ENCODE measurements around the gene LDAH.
"Not testable (repeated sequence)": the region's sequence is repeated elsewhere in the genome, so short reads cannot be mapped to it uniquely, and the experiment has no call there.

The LDAH gene

DNA sequence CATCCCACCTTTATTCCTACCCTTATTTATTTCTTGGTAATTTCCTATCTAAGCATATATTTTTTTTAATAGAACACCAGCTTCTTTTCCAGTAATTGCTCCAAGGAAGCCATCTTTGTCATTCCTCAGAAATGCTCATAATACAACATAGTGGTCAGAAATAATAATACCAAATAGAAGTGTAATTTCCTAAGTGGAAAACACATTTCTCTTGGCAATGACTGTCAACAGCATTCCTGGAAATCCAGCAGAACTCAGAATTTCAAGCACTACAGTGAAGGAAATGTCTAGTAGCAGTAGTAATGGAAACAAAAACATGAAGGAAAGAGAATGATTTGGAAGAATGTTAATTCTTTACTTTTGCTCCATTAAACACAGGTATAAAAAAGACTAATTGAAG lies 99.4 kb downstream of the LDAH start:
- DNase-seq (ENCODE audit: low read depth in 2 of 2): no peak

GRCh38 chr2:20722592-20723240 lies 100.2 kb downstream of the LDAH start:
- no peak for DNase-seq (ENCODE audit: low read depth in 2 of 2)

DNA sequence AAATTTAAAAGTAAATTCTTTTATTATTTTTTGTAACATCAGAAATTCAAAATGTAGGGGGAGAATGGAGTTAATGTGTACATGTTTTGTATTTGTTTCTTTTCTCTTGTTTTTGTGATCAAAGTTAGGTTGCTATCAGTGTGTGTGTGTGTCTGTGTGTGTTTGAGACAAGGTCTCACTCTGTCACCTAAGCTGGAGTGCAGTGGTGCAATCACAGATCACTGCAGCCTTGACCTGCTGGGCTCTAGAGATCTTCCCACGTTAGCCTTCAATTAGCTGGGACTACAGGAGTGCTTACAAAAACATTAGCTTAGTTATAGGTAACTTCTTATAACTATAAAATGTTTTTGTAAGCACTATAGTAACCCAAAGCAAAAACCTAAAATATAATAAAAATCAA lies 105.3 kb downstream of the LDAH start:
- no peak for DNase-seq (ENCODE audit: low read depth in 2 of 2)

- not testable (repeated sequence) for DNase-seq (ENCODE audit: low read depth in 2 of 2)
Measured at GRCh38 chr2:20716164-20716563, 106.7 kb downstream of the LDAH start.

- DNase-seq (ENCODE audit: low read depth in 2 of 2): not testable (repeated sequence)
Measured at GRCh38 chr2:20714412-20714811, 108.5 kb downstream of the LDAH start.

GRCh38 chr2:20713585-20713984 lies 109.3 kb downstream of the LDAH start:
- DNase-seq (ENCODE audit: low read depth in 2 of 2): not testable (repeated sequence)

DNA sequence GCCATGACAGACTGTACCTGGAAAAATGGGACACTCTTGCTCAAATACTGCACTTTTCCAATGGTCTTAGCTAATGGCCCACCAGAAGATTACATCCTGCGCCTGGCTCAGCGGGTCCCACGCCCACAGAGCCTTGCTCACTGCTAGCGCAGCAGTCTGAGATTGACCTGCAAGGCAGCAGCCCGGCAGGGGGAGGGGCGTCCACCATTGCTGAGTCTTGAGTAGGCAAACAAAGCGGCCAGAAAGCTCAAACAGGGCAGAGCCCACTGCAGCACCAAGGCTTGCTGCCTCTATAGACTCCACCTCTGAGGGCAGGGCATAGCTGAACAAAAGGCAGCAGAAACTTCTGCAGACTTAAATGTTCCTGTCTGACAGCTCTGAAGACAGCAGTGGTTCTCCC lies 111.3 kb downstream of the LDAH start:
- not testable (repeated sequence) for DNase-seq (ENCODE audit: low read depth in 2 of 2)

GRCh38 chr2:20707601-20708000 lies 115.3 kb downstream of the LDAH start:
- no peak for DNase-seq (ENCODE audit: low read depth in 2 of 2)

- no peak for DNase-seq (ENCODE audit: low read depth in 2 of 2)
Measured at GRCh38 chr2:20706786-20707185, 116.1 kb downstream of the LDAH start.

- no peak for DNase-seq (ENCODE audit: low read depth in 2 of 2)
Measured at GRCh38 chr2:20706217-20706616, 116.7 kb downstream of the LDAH start.

DNA sequence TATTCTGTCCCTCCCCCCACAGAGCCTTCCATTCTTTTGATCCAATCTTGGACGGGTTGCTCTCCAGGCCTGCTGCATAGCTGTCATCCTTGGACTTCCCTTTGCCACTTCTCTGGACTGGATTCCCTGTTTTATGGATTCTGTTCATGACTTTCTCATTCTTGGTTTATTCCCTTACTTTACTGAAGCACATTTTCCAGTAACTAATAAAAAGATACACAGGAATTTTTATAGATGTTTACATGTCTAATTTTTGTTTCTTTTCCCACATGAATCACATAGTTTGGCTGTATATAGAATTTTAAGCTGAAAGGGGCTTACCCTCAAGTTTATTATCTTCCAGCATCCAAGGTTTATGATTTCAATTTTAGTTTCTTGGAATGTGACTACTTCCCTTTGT lies 118.0 kb downstream of the LDAH start:
- no peak for DNase-seq (ENCODE audit: low read depth in 2 of 2)

- DNase-seq (ENCODE audit: low read depth in 2 of 2): no peak
Measured at GRCh38 chr2:20702563-20702962, 120.3 kb downstream of the LDAH start.

DNA sequence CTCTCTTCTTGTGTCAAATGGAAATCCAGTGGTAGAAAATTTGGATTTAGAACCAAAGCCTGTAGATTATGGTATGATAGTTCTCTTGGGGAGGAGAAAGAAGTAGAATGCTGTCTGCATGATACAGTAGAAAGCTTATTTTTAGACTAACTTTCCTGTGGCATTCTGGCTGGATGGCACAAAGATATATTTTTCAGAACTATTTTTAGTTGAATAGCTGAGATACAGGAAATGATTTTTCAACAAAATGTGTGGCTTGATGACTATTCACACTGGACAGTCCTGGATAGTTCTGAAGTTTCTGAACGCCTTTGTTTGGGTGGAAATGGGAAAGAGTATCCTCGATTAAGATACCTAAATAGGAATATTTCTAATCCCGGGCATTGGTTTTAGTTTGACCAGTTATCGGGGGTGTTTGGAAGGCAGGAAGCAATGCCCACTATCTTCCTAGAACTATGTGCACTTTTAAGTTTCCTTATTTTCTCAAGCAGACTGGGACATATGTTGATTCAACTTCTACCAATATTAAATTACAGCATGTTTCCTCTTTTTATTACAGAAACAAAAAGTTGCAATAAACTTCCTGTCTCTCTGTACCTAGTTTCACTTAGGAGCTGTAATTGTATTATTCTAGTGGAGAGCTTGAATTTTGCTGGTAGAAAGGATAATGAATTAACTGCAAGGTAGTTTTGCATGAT lies 123.8 kb downstream of the LDAH start:
- DNase-seq (ENCODE audit: low read depth in 2 of 2): no peak

DNA sequence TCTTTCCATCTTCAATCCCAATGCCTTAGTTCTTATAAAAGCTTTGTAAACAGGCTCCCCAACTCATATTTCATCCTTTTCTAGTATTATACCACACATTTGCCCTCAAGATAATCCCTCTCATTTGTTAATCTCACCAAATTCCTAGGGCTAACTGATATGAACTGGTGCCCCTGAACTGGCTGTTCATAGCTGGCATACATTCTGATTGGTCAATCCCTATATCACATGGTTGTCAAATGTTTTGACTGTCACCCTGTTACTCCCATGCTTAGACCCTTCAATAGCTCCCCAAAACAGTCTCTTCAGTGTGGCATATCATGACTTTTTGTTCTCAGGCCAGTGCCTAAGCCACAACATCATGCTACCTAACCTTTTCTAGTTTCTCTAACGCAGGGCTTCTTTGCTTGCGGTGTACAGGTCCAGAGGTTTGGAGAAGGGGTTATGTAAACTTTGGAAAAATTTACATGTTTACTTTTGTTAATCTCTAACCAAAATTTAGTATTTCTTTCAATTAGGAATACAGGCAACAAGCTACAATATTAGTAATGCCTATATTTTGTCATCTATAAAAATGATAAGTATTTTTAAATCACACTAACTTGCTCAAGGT lies 125.5 kb downstream of the LDAH start:
- DNase-seq (ENCODE audit: low read depth in 2 of 2): no peak

- DNase-seq (ENCODE audit: low read depth in 2 of 2): no peak
Measured at GRCh38 chr2:20696366-20696765, 126.5 kb downstream of the LDAH start.

DNA sequence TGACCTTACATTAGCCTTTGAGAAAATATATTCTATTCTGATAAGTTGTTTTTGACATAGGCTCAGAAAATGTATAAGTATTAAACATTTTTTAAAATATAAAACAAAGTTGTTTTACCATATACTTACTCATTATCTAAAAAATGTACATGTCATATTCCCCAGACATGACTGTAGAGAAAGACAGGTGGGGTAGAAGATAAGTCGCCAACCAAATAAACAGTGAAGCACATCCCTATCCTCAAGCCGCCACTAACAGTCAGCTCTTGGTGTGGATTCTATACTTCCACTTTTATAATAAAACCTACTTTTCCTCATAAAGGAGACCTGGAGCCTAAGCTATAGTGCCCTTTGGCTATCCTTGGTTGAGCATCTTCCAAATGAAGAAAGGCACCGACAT lies 129.6 kb downstream of the LDAH start:
- DNase-seq (ENCODE audit: low read depth in 2 of 2): no peak

DNA sequence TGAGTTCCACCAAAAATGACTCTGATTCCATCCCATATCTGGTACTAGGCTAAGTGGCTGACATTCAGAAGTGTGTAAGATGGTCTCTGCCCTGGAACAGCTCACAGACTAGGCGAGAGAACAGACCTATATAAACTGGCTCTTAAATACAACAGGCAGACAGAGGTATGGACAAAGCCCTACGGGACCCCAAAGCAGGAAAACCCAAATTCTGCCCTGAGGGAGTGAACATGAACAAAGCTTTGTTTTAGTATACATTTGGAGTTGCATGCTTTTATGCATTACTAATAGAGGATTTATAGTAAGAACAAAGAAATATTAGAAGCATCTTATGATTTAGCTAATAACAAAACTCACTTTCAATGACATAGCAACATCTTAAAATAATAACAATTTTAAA lies 130.8 kb downstream of the LDAH start:
- DNase-seq (ENCODE audit: low read depth in 2 of 2): no peak

- no peak for DNase-seq (ENCODE audit: low read depth in 2 of 2)
Measured at GRCh38 chr2:20691076-20691734, 131.7 kb downstream of the LDAH start.

DNA sequence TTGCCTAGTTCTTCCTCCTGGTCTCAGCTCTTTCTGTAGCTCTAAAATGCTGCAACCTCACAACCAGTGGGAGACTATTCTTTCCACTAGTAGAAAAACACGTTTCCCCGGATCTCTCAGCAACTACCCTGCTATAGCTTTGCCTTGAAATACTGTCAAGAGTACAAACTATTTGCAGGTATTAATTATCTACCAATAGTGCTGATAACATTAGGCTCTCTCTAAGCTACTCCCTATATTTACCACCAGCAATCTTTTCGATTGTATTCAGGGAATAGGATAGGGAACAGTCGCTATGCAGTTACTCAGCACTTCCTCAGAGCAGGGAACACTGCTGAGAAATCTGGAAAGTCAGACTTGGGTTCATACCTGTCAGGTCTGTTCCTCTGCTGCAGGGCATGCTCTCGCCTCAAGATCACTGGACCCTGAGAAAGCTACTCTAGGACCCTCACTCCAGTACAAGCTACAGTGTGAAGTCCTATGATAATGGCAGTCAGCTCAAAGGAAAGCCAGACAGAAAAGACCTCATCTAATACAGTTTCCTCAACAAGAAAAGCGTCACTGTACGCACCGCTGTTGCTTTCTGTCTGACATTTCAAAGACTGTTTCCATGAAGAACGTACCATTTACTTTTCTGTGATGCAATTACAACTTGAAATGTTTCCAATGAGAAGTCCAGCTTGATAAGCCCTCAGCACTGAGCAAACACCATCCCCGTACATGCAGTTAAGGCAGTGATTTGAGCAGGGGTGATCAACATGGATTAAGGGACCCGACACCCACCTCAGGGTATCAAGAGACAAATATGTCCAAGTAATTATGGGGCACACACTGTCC lies 133.3 kb downstream of the LDAH start:
- no peak for DNase-seq (ENCODE audit: low read depth in 2 of 2)

DNA sequence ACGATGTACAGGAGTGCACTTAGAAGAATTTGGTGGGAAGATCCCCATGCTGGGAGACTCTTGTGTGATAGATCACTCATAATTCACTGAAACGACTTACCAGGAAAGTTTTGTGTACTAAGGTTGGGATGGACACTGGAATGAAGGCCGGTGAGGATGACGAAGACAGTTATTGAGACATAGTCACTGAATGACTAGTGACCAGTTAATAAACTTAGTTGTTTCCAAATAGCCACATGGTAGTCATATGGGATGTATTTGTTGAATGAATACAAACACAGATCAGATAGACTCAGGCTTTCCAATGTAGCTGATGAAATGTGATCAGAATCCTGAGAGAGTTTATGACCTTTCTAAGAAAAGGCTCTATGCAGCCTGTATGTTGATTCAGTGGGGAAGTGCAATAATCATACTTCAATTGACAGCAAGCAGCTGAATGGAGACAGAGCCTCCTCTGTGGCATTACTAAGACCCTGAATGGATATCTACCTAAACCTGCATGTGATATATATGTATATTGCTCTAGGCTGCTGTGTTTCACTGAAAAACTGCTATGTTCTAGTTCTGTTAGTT lies 135.6 kb downstream of the LDAH start:
- no peak for DNase-seq (ENCODE audit: low read depth in 2 of 2)

DNA sequence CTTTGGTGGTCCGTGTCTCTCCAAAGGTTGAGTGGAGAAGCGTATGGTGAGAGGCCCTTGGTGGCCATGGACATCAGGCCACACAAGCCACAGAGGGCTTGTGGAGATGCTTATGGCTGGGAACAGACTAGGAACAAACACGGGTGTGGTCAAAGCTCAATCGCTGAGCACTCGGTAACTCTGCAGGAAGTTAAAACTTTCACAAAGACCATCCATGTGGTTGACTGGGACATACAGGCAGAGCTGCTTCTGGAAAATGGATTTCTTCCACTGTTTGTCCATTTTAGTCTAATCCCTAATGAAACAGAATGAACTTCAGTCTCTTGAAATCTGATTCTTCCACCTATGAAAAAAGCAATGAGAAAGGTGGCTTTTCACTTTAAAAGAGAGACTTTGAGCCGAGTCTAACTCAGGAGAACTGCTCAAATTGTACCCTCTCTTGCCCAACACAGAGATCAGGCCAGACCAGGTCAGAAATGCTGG lies 138.3 kb downstream of the LDAH start:
- DNase-seq (ENCODE audit: low read depth in 2 of 2): no peak
